AG04449 (cell line): Measurements from ENCODE around the gene MTHFS.

Experiments used
- CTCF ChIA-PET: fragments of 350-600 bp; formaldehyde crosslinking; extraction: SDS; loops from one replicate; lab custom pipeline; 2021; ENCODE audit warnings: antibody characterized with exemption; lab: Yijun Ruan, JAX
- POLR2A ChIA-PET: fragments of 400-600, 350-600 bp; formaldehyde crosslinking; extraction: SDS; loops from one replicate; lab custom pipeline; 2020; ENCODE audit warnings: antibody characterized with exemption, inconsistent platforms; lab: Yijun Ruan, JAX
- DNase-seq: peaks from one replicate; pipeline ENCODE4 v3.0.0-alpha.2; 2010; ENCODE audit warnings: low read depth, low spot score
- H3K4me3 ChIP-seq: 2 replicates; pipeline ENCODE4 v1.5.1; 2011; ENCODE audit warnings: low read depth, mild to moderate bottlenecking, control low read depth, low read length
- TF ChIP-seq, protein P1 (sequence below): IDR thresholded peaks from one replicate; pipeline ENCODE4 v1.5.1; 2011; ENCODE audit warnings: mild to moderate bottlenecking, moderate library complexity, low read length, control low read depth, inconsistent platforms; ENCODE audit not compliant: insufficient read depth; ENCODE audit errors: missing control alignments

Gene MTHFS

DNA sequence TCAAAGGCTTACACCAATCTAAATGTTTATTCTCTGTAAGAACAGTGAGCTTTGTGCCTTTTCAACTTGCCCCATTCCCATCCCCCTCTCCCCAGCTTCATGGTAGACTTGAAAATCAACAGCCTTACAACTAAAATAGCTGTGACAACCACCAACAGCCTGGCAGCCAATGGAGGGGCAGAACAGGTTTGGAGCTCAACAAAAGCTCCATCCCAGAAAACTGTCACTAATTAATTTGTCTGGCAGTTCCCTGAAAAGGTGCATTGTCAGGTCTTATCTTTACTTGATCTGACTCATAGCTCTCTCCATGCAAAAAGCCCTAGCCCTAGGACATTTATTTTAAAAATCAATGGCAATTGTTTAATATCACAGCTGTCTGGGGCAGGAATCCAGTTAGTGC lies 22.6 kb downstream of the MTHFS start:
- ChIA-PET POLR2A (interaction anchor here (0.7 kb wide), 1 partner anchor 49 kb away, joined by 3 read pairs; no protein-coding TSS in a partner anchor), CTCF (interaction anchor here (1.6 to 2.5 kb wide), 5 partner anchors 11 to 534 kb away, joined by 5 to 7 read pairs (median 6); no protein-coding TSS in a partner anchor)
- TF ChIP-seq, protein P1, sequence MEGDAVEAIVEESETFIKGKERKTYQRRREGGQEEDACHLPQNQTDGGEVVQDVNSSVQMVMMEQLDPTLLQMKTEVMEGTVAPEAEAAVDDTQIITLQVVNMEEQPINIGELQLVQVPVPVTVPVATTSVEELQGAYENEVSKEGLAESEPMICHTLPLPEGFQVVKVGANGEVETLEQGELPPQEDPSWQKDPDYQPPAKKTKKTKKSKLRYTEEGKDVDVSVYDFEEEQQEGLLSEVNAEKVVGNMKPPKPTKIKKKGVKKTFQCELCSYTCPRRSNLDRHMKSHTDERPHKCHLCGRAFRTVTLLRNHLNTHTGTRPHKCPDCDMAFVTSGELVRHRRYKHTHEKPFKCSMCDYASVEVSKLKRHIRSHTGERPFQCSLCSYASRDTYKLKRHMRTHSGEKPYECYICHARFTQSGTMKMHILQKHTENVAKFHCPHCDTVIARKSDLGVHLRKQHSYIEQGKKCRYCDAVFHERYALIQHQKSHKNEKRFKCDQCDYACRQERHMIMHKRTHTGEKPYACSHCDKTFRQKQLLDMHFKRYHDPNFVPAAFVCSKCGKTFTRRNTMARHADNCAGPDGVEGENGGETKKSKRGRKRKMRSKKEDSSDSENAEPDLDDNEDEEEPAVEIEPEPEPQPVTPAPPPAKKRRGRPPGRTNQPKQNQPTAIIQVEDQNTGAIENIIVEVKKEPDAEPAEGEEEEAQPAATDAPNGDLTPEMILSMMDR = no peak
- no peak overlapping the region for H3K4me3 ChIP-seq
- DNase-seq = no peak

DNA sequence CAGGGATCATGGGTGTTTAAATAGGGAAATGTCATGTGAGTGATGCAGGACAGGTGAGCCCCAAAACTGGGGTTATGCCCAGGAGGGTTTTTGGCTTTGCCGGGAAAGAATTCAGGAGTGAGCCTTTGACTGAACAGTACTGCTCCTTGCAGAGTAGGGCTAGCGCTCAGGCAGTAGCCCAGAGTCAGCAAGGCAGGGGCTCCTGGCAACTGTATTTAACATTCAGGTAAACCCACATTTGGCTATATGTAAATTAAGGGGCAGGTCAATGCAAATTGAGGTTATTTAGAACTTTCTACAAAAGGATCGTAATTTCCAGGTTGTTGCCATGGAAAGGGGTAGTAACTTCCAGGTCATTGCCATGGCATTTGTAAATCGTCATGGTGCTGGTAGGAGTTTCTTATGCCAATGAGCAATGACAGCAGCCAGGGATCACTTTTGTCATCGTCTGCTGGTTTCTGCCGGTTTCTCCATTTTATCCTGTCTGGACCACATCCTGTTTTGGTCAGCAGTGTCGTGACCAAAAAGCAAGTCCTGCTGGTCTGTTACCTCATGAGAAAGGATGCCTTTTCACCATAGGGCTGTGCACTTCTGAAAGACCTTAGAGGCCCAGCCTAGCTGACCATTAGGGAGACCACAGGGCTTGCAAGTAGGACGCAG lies 24.3 kb downstream of the MTHFS start:
- DNase-seq = no peak
- ChIA-PET POLR2A (no interaction called here), CTCF (interaction anchor here (1.3 to 2.5 kb wide), 5 partner anchors 13 to 532 kb away, joined by 4 to 7 read pairs (median 5); no protein-coding TSS in a partner anchor)
- no peak overlapping the region for H3K4me3 ChIP-seq
- TF ChIP-seq, protein P1 = no peak

DNA sequence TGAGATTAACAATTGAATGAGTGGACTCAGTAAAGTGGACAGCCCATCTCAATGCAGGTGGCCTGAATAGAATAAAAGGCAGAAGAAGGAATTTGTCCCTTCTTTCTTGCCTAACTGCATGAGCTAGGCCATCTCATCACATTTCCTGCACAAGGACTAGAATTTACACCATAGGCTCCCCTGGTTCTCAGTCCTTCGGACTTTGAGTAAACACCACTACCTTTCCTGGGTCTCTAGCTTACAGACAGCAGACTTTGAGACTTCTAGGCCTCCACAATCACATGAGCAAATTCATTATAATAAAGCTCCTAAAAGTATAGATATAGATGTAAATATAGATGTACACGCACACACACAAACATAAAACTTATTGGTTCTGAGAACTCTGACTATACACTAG lies 28.3 kb downstream of the MTHFS start:
- ChIA-PET POLR2A (no interaction called here), CTCF (interaction anchor here (1.3 to 3.4 kb wide), 5 partner anchors 10 to 529 kb away, joined by 3 to 23 read pairs (median 18); no protein-coding TSS in a partner anchor)
- DNase-seq = no peak
- H3K4me3 ChIP-seq = no peak overlapping the region
- TF ChIP-seq, protein P1 = no peak

DNA sequence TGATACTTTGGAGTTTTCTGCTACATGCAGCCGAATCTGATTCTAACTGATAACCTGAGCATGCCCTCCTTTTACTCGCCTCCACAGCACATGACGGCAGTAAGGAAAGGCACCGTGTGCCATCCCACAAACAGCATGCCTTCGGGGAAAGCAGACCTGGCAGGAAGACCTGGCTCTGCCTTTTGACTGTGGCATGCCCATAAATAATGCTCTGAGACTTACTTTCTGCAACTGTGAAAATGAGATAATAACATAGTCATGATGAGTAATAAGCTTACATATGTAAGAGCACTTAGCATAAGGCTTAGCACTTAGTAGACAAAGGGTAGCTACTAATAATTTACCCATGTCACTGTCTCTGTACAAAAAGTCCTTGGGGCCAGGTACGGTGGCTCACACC lies 32.9 kb downstream of the MTHFS start:
- no peak overlapping the region for H3K4me3 ChIP-seq
- ChIA-PET CTCF (interaction anchor here (0.9 to 3.9 kb wide), 3 partner anchors 10 to 524 kb away, joined by 5 to 47 read pairs (median 5); no protein-coding TSS in a partner anchor), POLR2A (no interaction called here)
- TF ChIP-seq, protein P1 = no peak
- no peak for DNase-seq

DNA sequence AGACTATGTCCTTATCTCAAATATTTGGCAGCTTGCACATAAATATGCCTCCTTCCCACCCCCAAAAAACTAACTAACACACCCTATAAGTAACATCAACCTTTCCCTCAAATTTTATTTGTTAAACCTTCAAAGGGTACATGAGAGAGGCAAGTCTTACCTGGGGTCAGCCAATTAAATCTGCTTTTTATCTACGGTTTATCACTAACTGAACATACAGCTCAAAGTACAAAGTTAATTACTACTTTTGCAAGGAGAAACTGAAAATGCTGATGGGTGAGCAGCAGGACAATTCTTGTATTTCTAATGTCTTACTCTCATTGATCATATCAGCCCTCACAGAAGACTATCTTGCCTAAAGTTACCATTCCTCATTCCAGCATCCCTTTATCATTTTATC lies 34.6 kb downstream of the MTHFS start:
- TF ChIP-seq, protein P1 = no peak
- CTCF ChIA-PET = interaction anchor here (1.2 to 3.9 kb wide), 6 partner anchors 8 to 522 kb away, joined by 3 to 47 read pairs (median 6); no protein-coding TSS in a partner anchor
- H3K4me3 ChIP-seq = no peak overlapping the region
- POLR2A ChIA-PET = no interaction called here
- DNase-seq = no peak

DNA sequence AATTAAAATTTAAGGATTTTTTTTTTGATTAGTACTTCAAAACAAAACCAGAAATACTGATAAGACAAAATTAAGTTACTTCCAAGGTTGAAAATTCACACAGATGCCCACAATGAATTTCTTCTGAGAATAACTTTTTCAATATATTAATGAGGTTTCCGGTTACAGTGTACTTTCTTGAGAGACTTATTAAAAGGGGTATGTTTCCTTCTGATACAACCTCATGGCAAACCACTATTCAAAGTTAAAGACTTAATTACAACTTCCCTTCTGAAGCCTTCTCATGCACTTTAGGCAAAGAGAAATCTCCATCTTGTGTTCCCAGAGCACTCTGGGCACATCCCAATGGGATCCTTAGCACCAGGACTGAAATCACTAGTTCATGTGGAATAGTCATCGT lies 36.2 kb downstream of the MTHFS start:
- ChIA-PET POLR2A (no interaction called here), CTCF (interaction anchor here (1.3 to 13.7 kb wide), 3 partner anchors 11 to 524 kb away, joined by 3 to 482 read pairs (median 6); no protein-coding TSS in a partner anchor)
- TF ChIP-seq, protein P1 = no peak

More for the DNA sequence above, 36.2 kb downstream of the MTHFS start:
- DNase-seq = no peak
- no peak overlapping the region for H3K4me3 ChIP-seq
